ENCODE data around the gene PTPRJ.

DNA sequence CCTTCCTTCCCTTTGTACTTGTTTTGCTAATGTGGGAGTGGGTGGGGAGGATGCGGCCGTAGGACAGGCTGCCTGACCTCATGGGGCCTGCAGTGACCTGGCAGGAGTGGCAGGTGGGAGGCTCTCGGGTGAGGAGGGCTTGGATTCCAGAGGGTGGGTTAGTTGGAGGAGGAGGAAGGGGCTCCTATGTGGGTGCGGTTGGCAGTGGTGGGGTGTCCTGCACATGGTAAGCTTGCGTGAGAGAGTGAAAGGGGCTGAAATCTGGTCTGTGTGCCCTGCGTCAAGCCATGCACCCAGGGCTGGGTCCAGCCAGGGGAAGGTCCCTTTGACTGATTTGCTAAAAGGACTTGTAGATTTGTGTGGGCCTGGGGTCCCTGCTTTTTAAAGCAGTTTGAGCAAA is 145.5 kb downstream of the PTPRJ start:
- TF ChIP-seq FOXM1 (IDR thresholded peaks at IDR 0.05; ENCODE audit: borderline replicate concordance) (no peak), TARDBP (IDR thresholded peaks at IDR 0.05) (no peak), FOXK2 (IDR thresholded peaks at IDR 0.05) (no peak), SP1 (IDR thresholded peaks at IDR 0.05) (no peak), ZNF384 (IDR thresholded peaks at IDR 0.05) (no peak), BHLHE40 (IDR thresholded peaks at IDR 0.05; ENCODE audit: borderline replicate concordance) (no peak)

Measured in HEK293T (cell line).